Endothelial cell of umbilical vein (primary cell): Measurements from ENCODE around the gene APOH. TPM values are rescaled to one million over a fixed set of nuclear protein-coding genes. Genes with fewer than 3 reads are reported as not detected.

Experiments used
- Bru-seq: library from RNA; stranded (reverse); fragments of 400-500 nt; gene quantifications from one replicate; lab custom pipeline; 2021; lab: Mats Ljungman, UMichigan
- BruChase-seq, 2 experiments: library from RNA; stranded (reverse); fragments of 400-500 nt; gene quantifications; one replicate each; lab custom pipeline; 2021; lab: Mats Ljungman, UMichigan
- BruUV-seq: library from RNA; stranded (reverse); fragments of 400-500 nt; replicated peaks from 2 replicates; lab custom pipeline; 2021; lab: Mats Ljungman, UMichigan
- CTCF ChIA-PET: fragments of 300-600, 350-600 bp; sonication (Branson Sonifier 250); formaldehyde crosslinking; loops from one replicate; lab custom pipeline; 2021; ENCODE audit warnings: antibody characterized with exemption, inconsistent platforms; lab: Charles Lee
- POLR2A ChIA-PET: fragments of 300-600, 350-600 bp; sonication (Branson Sonifier 250); formaldehyde crosslinking; loops from one replicate; lab custom pipeline; 2021; ENCODE audit warnings: antibody characterized with exemption, inconsistent platforms; lab: Charles Lee
- DNase-seq: peaks from one replicate; pipeline ENCODE4 v3.0.0-alpha.2; 2011; ENCODE audit warnings: low read depth, low spot score
- FAIRE-seq: peaks from 2 replicates; lab custom pipeline; 2011; peaks lifted over from hg19 to GRCh38; lab: Jason Lieb, UNC
- H2AFZ ChIP-seq: 2 replicates; pipeline ENCODE4 v1.6.0; 2012; ENCODE audit warnings: low read depth, low read length, control low read depth, inconsistent platforms
- H3K27ac ChIP-seq: 2 replicates; pipeline ENCODE4 v1.5.1; 2011; ENCODE audit warnings: low read depth, mild to moderate bottlenecking, control low read depth, low read length, moderate library complexity; ENCODE audit not compliant: insufficient read depth
- H3K27me3 ChIP-seq, 2 experiments: 2 replicates each; pipeline versions ENCODE4 v1.6.0 to v1.6.1; 2011; ENCODE audit warnings: low read length in 2 of 2, mixed read lengths in 1 of 2; ENCODE audit not compliant: control insufficient read depth in 2 of 2, insufficient read depth in 2 of 2
- H3K36me3 ChIP-seq, 2 experiments: 2 replicates in 1 of 2; 3 replicates in 1 of 2; pipeline ENCODE4 v1.5.1; 2011; ENCODE audit warnings: low read length in 2 of 2, mild to moderate bottlenecking in 1 of 2, moderate library complexity in 1 of 2; ENCODE audit not compliant: control insufficient read depth in 2 of 2, insufficient read depth in 2 of 2; ENCODE audit errors: extremely low read depth in 1 of 2
- H3K4me1 ChIP-seq: 3 replicates; pipeline ENCODE4 v1.5.1; 2011; ENCODE audit warnings: mild to moderate bottlenecking, low read length; ENCODE audit not compliant: control insufficient read depth, insufficient read depth; ENCODE audit errors: extremely low read depth
- H3K4me2 ChIP-seq: 2 replicates; pipeline ENCODE4 v1.6.1; 2011; ENCODE audit warnings: low read length, control low read depth, mixed read lengths; ENCODE audit not compliant: insufficient read depth
- H3K4me3 ChIP-seq, 3 experiments: fragments of 200-600 bp in 1 of 3; sonication (generic), shearing (Covaris generic) in 1 of 3; replicated peaks in 1 of 3; 2 replicates each; pipeline ENCODE4 v1.5.1; 2011 to 2016; ENCODE audit warnings: control low read depth in 3 of 3, low read length in 3 of 3, mild to moderate bottlenecking in 2 of 3, inconsistent platforms in 1 of 3, low read depth in 1 of 3, moderate library complexity in 1 of 3; ENCODE audit not compliant: insufficient read depth in 1 of 3
- H3K79me2 ChIP-seq: 2 replicates; pipeline ENCODE4 v1.6.0; 2012; ENCODE audit warnings: low read length, inconsistent platforms; ENCODE audit not compliant: control insufficient read depth, insufficient read depth
- H3K9ac ChIP-seq: replicated peaks from 2 replicates; pipeline ENCODE3; 2011; ENCODE audit warnings: low read length, control low read depth; ENCODE audit not compliant: insufficient read depth; ENCODE audit errors: extremely low read depth
- H3K9me1 ChIP-seq: replicated peaks from 3 replicates; pipeline ENCODE4 v1.6.0; 2011; ENCODE audit warnings: mild to moderate bottlenecking, low read length; ENCODE audit not compliant: control insufficient read depth, insufficient read depth; ENCODE audit errors: extremely low read depth
- H3K9me3 ChIP-seq: replicated peaks from 2 replicates; pipeline ENCODE4 v1.5.1; 2012; ENCODE audit warnings: low read length, inconsistent platforms; ENCODE audit not compliant: control insufficient read depth, insufficient read depth
- H4K20me1 ChIP-seq: replicated peaks from 2 replicates; pipeline ENCODE3; 2011; ENCODE audit warnings: mild to moderate bottlenecking, low read length; ENCODE audit not compliant: control insufficient read depth, insufficient read depth; ENCODE audit errors: extremely low read depth
- FOS ChIP-seq: IDR thresholded peaks from 2 replicates; pipeline ENCODE4 v1.6.1; 2011; ENCODE audit warnings: mild to moderate bottlenecking, low read length, moderate library complexity, borderline replicate concordance; ENCODE audit not compliant: insufficient read depth
- JUN ChIP-seq: IDR thresholded peaks from 2 replicates; pipeline ENCODE4 v1.6.1; 2011; ENCODE audit warnings: borderline replicate concordance, low read depth; ENCODE audit not compliant: insufficient read length, insufficient read depth
- MYC ChIP-seq: IDR thresholded peaks from one replicate; pipeline ENCODE4 v1.6.1; 2011; ENCODE audit warnings: mild to moderate bottlenecking, low read depth, low read length
- POLR2A ChIP-seq: IDR thresholded peaks from 2 replicates; pipeline ENCODE4 v1.6.1; 2012; ENCODE audit warnings: low read depth, mild to moderate bottlenecking, control low read depth, low read length
- POLR2AphosphoS5 ChIP-seq: IDR thresholded peaks from 2 replicates; pipeline ENCODE4 v1.6.1; 2012; ENCODE audit warnings: low read depth, mild to moderate bottlenecking, control low read depth, low read length, moderate library complexity; ENCODE audit not compliant: insufficient read depth
- dilution Hi-C: fragments of 300-500 bp; cut with MboI; formaldehyde crosslinking; loops from one replicate; pipeline ENCODE4 v1.15.0; 2019; ENCODE audit warnings: low sequenced_read_pairs; ENCODE audit not compliant: extremely low pct_ligation_motif_present
- intact Hi-C: fragments of 100-400 bp; cut with micrococcal nuclease; formaldehyde crosslinking; loops from one replicate; pipeline ENCODE4 v1.10.0; 2022
- long read RNA-seq: library from polyadenylated mRNA; stranded (forward); transcript quantifications from one replicate; pipeline ENCODE4 v2.0.0, GENCODE V29; 2021
- polyA minus RNA-seq, 3 experiments: library from RNA; depleted of rRNA, polyadenylated mRNA; stranded (reverse); fragments of >200 nt; gene quantifications; 1 replicate in 1 of 3; 2 replicates in 2 of 3; pipeline ENCODE4 v1.2.3, GENCODE V29; 2011
- polyA plus RNA-seq, 4 experiments: library from polyadenylated mRNA; depleted of rRNA in 3 of 4; stranded (reverse) in 3 of 4; unstranded in 1 of 4; fragments of >200 nt; gene quantifications; 2 replicates each; pipeline versions ENCODE4 v1.2.1 to v1.2.3, GENCODE V29; 2011 to 2012; ENCODE audit warnings: missing spikeins in 1 of 4
- total RNA-seq: library from RNA; stranded (reverse); gene quantifications from 2 replicates; pipeline ENCODE4 v1.2.3, GENCODE V29; 2021
- TF ChIP-seq, protein P1 (sequence below): IDR thresholded peaks from 2 replicates; pipeline ENCODE4 v1.6.1; 2011; ENCODE audit not compliant: insufficient read depth, insufficient read length
- TF ChIP-seq, protein P2 (sequence below), 2 donors: IDR thresholded peaks; 1 replicate in 1 of 2; 2 replicates in 1 of 2; pipeline ENCODE4 v1.5.1; 2011; ENCODE audit warnings: low read length in 2 of 2, mild to moderate bottlenecking in 2 of 2, moderate library complexity in 2 of 2, control low read depth in 1 of 2, inconsistent platforms in 1 of 2, low read depth in 1 of 2; ENCODE audit not compliant: insufficient read depth in 1 of 2; ENCODE audit errors: extremely low read depth in 1 of 2

APOH gene, protein sequence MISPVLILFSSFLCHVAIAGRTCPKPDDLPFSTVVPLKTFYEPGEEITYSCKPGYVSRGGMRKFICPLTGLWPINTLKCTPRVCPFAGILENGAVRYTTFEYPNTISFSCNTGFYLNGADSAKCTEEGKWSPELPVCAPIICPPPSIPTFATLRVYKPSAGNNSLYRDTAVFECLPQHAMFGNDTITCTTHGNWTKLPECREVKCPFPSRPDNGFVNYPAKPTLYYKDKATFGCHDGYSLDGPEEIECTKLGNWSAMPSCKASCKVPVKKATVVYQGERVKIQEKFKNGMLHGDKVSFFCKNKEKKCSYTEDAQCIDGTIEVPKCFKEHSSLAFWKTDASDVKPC
- total RNA-seq, result not detected in 2 replicates
- not detected in 2 replicates for polyA plus RNA-seq
- polyA plus RNA-seq (2011; cell fraction: cytosol; rRNA removed), result not detected in 2 replicates
- 0.15 TPM in 1 of 2 replicates, not detected in the other for polyA plus RNA-seq (2011; cell fraction: nucleus; rRNA removed)
- polyA plus RNA-seq (2012), result 0.46 TPM in 1 of 2 replicates, not detected in the other
- polyA minus RNA-seq, result 0.27 TPM in 1 of 2 replicates, not detected in the other
- polyA minus RNA-seq (2011; cell fraction: cytosol; rRNA and poly(A)+ RNA removed), result not detected
- not detected in 2 replicates for polyA minus RNA-seq (2011; cell fraction: nucleus; rRNA and poly(A)+ RNA removed)
- Bru-seq, nascent RNA, result not detected
- BruChase-seq, experiment 1, labeled RNA remaining after a 6-hour chase, result percentile 6 among the genes with signal in this experiment
- not detected for BruChase-seq, experiment 2, labeled RNA remaining after a 2-hour chase
- long read RNA-seq, result 0 reads

DNA sequence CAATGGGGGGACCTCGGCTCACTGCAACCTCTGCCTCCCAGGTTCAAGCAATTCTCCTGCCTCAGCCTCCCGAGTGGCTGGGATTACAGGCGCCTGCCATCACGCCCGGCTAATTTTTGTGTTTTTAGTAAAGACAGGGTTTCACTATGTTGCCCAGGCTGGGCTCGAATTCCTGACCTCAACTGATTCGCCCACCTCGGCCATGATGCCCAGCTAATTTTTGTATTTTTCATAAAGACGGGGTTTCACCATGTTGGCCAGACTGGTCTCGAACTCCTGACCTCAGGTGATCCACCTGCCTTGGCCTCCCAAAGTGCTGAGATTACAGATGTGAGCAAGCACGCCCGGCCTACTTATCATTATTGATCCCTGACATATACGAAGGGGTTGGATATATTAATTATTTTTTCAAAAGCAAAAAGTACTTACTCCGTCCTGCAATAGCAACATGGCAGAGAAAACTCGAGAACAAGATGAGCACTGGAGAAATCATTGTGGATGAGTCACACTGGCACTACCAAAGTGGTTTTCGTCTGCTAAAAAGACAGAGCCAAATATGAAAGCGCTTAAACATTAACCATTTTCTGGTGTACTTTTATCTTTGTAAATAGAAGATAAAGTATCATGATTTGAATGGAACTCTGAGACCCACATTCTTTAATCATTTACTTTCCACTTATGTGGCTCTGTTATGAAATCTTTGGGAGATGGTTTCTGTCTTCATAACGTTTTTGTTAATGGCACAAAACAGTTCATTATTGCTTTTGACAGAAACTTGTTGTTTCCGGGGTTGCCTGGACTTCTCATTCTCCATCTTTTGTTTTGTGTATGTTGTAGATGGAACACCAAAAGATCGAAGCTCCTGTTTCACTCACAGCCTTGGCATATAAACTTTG lies at the start of gene APOH:
Gene APOH (minus strand): TSS at position 529 of the 896 bp plus-strand sequence. CDS start 36 bp downstream, at position 493.
- Histone ChIP-seq H3K27ac (no peak within 1 kb of the TSS), H3K9me3 (no peaks in the 10 kb centered on the region), H3K36me3 (no peaks in the 10 kb centered on the region), H2AFZ (no peak within 1 kb of the TSS), H3K9ac (no peak within 1 kb of the TSS), H3K79me2 (no peaks in the 10 kb centered on the region), H3K4me1 (no peaks in the 10 kb centered on the region), H3K27me3 (peaks cover 4% of the 10 kb centered on the region in 2 experiments), H3K4me2 (no peak within 1 kb of the TSS), H3K9me1 (no peaks in the 10 kb centered on the region), H4K20me1 (no peaks in the 10 kb centered on the region), H3K4me3 (no peak within 1 kb of the TSS)
- intact Hi-C loops (no loop called here), dilution Hi-C loops (no loop called here)
- ChIA-PET CTCF (interaction anchor here (1.6 kb wide), 1 partner anchor 16 kb away, joined by 3 read pairs; no protein-coding TSS in a partner anchor), POLR2A (no interaction called here)
- FAIRE-seq (no peak), DNase-seq (no peak)
- TF ChIP-seq POLR2A (no peak), FOS (no peak), MYC (no peak), JUN (no peak), POLR2AphosphoS5 (no peak)
- TF ChIP-seq, protein P1, sequence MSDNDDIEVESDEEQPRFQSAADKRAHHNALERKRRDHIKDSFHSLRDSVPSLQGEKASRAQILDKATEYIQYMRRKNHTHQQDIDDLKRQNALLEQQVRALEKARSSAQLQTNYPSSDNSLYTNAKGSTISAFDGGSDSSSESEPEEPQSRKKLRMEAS, result no peak
- TF ChIP-seq, protein P2, sequence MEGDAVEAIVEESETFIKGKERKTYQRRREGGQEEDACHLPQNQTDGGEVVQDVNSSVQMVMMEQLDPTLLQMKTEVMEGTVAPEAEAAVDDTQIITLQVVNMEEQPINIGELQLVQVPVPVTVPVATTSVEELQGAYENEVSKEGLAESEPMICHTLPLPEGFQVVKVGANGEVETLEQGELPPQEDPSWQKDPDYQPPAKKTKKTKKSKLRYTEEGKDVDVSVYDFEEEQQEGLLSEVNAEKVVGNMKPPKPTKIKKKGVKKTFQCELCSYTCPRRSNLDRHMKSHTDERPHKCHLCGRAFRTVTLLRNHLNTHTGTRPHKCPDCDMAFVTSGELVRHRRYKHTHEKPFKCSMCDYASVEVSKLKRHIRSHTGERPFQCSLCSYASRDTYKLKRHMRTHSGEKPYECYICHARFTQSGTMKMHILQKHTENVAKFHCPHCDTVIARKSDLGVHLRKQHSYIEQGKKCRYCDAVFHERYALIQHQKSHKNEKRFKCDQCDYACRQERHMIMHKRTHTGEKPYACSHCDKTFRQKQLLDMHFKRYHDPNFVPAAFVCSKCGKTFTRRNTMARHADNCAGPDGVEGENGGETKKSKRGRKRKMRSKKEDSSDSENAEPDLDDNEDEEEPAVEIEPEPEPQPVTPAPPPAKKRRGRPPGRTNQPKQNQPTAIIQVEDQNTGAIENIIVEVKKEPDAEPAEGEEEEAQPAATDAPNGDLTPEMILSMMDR (IDR thresholded peaks at IDR 0.05; ENCODE audit: extremely low read depth in 1 of 2, insufficient read depth in 1 of 2, low read depth in 1 of 2, low read length in 2 of 2), result no peak
- BruUV-seq, result no TSS peak
